ENCODE data around the gene NFIC. TPM values are rescaled to one million over a fixed set of nuclear protein-coding genes. Genes with fewer than 3 reads are reported as not detected.

The NFIC gene
- total RNA-seq, 1 experiment from 2014 or later: 23.1 TPM

GRCh38 chr19:3483226-3483628 is 116.8 kb downstream of the NFIC start, which contains the start of gene SMIM44:
Gene SMIM44 (minus strand): TSS chr19:3483441. CDS start chr19:3483403, 38 bp downstream.
- peak; percentile 25 for DNase-seq (ENCODE audit: low spot score)

- DNase-seq (ENCODE audit: low spot score): no peak
Measured at GRCh38 chr19:3491396-3492119, 125.2 kb downstream of the NFIC start.

- no peak for DNase-seq (ENCODE audit: low spot score)
Measured at GRCh38 chr19:3492131-3492839, 125.9 kb downstream of the NFIC start.

- DNase-seq (ENCODE audit: low spot score): no peak
Measured at GRCh38 chr19:3492919-3493318, 126.5 kb downstream of the NFIC start.

GRCh38 chr19:3493651-3494050 is 127.3 kb downstream of the NFIC start:
- DNase-seq (ENCODE audit: low spot score): no peak

- no peak for DNase-seq (ENCODE audit: low spot score)
Measured at GRCh38 chr19:3494051-3494450, 127.7 kb downstream of the NFIC start.

- DNase-seq (ENCODE audit: low spot score): no peak
Measured at GRCh38 chr19:3494559-3494958, 128.2 kb downstream of the NFIC start.

- DNase-seq (ENCODE audit: low spot score): no peak
Measured at GRCh38 chr19:3496392-3497273, 130.2 kb downstream of the NFIC start.

GRCh38 chr19:3497757-3498520 is 131.6 kb downstream of the NFIC start:
- no peak for DNase-seq (ENCODE audit: low spot score)

GRCh38 chr19:3499738-3500428 is 133.5 kb downstream of the NFIC start:
- peak; percentile 24 for DNase-seq (ENCODE audit: low spot score)

GRCh38 chr19:3500429-3501101 is 134.2 kb downstream of the NFIC start, which contains the start of gene DOHH:
Gene DOHH (minus strand): TSS chr19:3500674. CDS start chr19:3496814, 3,860 bp downstream.
- DNase-seq (ENCODE audit: low spot score): peak; percentile 96

- DNase-seq (ENCODE audit: low spot score): no peak
Measured at GRCh38 chr19:3501780-3502179, 135.4 kb downstream of the NFIC start.

GRCh38 chr19:3503036-3503572 is 136.7 kb downstream of the NFIC start:
- DNase-seq (ENCODE audit: low spot score): no peak

GRCh38 chr19:3504735-3505134 is 138.4 kb downstream of the NFIC start:
- no peak for DNase-seq (ENCODE audit: low spot score)

GRCh38 chr19:3505598-3506383 is 139.4 kb downstream of the NFIC start, which contains the start of gene FZR1:
Gene FZR1 (plus strand): TSS chr19:3506311. CDS start chr19:3522990, 16,679 bp downstream.
- DNase-seq (ENCODE audit: low spot score): peak; percentile 95

- no peak for DNase-seq (ENCODE audit: low spot score)
Measured at GRCh38 chr19:3506384-3507340, 140.3 kb downstream of the NFIC start.

- DNase-seq (ENCODE audit: low spot score): no peak
Measured at GRCh38 chr19:3507371-3508120, 141.2 kb downstream of the NFIC start.
